GM19099 (cell line): ENCODE results near the gene OR5AU1.

ENCODE experiments used
- POLR2A ChIP-seq: IDR thresholded peaks from 3 replicates; pipeline ENCODE4 v1.6.1; 2011; ENCODE audit warnings: low read depth; ENCODE audit not compliant: insufficient read length; ENCODE audit errors: extremely low read depth

The OR5AU1 gene

DNA sequence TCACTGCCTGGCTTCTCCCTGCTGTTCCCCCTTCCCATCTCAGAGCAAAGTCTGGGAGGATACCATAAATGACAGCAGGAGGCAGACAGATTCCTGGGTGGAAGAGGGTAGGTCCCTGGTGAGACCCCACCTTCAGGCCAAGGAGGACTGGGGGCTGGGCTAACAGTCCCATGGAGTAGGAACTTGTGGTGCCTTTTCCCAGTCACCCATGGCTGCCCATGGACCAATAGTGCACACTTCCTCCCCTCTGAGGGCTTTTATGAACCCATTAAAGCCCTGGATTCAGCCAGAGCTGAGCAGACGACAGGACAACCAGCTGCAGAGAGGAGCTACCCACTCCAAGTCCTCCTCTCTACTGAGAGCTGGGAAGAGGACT is 36.6 kb upstream of the OR5AU1 start:
- TF ChIP-seq POLR2A = no peak

DNA sequence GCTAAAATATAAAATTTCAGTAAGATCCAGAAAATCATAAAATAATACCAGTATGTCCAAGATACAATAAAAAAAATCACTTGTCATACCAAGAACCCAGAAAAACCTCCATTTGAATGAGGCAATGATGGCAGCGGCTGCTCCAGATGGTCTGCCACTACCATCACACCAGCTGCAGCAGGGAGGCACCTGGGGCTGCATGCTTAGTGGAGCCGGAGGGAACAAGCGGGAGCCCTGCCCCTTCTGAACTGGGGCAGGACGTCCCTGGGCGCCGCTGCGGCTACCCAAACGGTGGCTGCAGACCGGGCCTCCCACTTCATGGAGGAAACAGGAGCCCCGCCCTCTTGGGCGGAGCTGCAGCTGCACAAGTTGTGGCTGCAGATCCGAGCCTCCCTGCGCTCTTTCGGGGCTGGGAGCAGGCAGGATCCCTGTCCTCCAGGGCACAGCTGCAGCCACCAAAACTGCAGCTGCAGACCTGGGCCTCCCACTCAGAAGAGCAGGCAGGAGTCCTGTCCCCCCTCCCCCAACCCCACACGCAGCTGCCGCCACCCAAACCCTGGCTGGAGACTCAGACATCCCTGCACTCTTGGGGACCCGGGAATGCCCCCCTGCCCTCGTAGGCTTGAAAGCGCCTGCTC is 36.1 kb upstream of the OR5AU1 start:
- no peak for TF ChIP-seq POLR2A

DNA sequence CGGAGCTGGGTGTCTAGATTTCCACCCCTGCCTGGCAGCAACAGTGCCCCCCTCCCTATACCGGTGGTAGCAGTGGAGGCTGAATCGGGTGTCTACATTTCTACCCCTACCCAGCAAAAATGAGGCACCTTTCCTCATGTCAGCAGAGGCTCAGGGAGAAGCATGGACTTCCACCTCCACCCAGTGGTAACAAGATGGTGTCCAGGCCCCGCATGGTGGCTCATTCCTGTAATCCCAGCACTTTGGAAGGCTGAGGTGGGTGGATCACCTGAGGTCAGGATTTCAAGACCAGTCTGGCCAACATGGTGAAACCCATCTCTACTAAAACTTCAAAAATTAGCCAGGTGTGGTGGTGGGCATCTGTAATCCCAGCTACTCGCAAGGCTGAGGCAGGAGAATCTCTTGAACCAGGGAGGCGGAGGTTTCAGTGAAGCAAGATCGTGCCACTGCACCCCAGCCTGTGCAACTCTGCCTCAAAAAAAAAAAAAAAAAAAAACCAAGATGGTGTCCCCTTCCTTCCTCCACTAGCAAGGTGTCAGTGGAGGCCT is 35.5 kb upstream of the OR5AU1 start:
- TF ChIP-seq POLR2A = no peak

DNA sequence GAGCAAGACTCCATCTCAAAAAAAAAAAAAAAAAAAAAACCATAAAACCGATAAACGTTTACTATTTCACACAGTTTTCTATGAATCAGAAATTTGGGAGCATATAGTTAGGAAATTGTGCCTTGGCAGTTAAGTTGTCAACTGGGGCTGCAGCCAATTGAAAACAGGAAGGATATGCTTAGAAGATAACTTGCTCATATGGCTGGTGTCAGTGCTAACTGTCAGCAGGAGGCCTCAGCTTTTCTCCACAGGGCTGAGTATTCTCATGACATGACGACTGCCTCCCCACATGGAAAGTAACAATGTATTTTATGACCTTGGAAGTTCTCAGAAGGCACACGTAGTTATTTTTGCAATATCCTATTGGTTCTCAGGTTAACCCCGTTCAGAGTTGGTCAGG is 29.6 kb upstream of the OR5AU1 start:
- no peak for TF ChIP-seq POLR2A

DNA sequence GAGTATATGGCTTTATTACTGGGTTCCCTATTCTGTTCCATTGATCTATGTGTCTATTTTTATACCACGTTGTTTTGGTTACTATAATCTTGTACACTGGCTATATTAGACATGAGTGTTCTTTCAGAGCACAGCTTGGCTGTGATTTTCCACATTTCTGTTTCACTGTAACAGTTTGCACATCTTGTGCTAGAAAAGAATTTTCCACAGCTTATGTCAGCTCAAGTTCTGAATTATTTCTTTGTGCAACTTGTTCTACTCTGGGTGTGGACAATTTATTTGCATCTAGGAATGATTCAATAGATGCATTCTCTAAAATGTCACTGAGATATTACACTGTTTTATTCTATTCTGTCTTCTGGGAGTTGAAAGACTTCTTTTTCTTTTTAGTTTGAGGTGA is 28.4 kb upstream of the OR5AU1 start:
- no peak for TF ChIP-seq POLR2A

DNA sequence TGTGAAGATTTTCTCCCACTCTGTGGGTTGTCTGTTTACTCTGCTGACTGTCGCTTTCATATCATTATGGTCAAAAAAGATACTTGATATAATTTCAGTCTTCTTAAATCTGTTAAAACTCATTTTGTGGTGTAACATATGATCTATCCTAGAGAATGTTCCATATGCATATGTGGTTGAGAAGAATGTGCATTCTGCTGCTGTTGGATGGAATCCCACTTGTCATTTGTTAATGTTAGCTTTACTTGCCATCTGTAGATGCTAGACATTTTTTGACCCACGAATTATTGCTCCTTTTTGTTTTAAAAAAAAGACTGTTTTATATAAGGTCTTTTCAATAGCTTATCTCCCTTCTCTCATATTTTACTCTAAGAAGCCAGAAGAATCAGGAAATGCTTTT is 26.3 kb upstream of the OR5AU1 start:
- TF ChIP-seq POLR2A = no peak

DNA sequence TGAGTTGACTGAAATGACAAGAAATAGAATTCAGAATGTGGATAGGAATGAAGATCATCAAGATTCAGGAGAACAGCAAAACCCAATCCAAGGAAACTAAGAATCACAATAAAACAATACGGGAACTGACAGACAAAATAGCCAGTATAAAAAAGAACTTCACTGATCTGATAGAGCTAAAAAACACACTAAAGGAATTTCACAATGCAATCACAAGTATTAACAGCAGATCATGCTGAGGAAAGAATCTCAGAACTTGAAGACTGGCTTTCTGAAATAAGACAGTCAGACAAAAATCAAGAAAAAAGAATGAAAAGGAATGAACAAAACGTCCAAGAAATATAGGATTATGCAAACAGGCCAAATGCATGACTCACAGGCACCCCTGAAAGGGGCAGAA is 15.3 kb upstream of the OR5AU1 start:
- TF ChIP-seq POLR2A = no peak

DNA sequence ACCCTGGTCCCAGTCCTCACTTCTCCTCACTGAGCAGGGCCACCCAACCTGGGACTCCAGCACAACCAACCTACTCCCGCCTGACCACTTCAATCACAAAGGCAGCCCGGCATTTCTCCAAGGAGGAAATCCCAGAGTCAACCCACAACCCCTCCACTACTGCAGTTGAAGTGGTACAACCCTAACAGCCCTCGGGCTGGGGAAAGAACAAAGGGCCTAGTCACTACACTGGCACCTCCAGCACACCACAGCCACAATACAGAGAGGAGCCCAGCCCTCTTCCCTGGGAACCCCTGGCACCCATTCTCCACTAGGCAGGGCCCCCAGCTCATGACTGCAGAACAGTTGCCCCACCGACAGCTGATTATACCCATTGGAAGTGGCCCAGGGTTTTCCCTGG is 13.7 kb upstream of the OR5AU1 start:
- TF ChIP-seq POLR2A = no peak

DNA sequence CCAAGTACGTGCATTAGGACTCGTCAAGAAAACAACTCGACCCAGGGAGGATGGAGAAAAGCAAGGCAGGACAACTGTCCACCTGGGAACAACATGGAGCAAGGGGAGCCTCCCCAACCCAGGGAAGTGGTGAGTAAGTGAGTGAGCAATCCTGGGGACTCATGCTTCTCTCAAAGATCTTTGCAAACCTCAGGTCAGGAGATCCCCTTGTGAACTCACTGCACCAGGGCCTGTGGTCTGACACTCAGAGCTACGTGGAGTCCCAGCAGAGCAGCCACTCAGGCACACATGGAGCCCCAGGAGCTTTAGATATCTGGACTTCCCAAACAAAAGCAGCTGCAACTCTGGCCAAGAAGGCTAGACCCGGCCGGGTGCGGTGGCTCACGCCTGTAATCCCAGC is 12.2 kb upstream of the OR5AU1 start:
- TF ChIP-seq POLR2A = no peak

DNA sequence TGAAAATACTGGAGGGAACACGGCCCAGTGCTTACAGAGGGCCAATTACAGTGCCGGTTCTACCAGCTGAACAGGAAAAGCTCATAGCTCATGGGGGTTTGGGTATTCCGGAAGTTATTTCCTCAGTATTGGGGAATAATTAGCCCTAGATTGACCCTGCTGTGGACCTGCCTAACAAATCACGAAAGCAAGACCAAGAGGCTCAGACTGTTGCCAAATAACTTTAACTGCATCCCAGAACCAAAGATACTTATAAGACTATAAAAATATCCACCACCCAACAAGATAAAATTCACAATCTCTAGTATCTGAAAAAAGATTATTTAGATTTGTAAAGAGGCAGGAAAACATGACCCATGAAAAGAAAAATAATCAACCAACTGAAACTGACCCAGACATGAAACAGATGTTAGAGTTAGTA is 8.0 kb upstream of the OR5AU1 start:
- no peak for TF ChIP-seq POLR2A

DNA sequence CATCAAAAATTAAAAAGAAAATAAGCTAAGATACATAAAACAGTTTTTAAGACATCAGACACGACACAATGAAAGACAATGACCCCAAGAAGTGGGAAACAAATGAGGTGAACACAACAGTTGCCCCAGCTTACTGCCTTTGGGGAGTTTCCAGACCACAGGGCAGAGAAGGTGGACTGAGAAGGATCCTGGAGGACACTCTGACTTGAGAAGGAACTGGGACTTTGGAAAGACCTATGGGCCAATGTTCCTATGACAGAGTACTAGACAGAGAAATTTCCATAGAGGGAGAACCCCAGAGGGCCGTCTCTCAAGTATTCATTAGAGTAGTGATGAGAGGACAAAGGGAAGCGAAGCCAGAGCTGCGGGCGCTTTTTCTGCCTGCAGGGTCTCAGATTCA is 6.2 kb upstream of the OR5AU1 start:
- TF ChIP-seq POLR2A = no peak

DNA sequence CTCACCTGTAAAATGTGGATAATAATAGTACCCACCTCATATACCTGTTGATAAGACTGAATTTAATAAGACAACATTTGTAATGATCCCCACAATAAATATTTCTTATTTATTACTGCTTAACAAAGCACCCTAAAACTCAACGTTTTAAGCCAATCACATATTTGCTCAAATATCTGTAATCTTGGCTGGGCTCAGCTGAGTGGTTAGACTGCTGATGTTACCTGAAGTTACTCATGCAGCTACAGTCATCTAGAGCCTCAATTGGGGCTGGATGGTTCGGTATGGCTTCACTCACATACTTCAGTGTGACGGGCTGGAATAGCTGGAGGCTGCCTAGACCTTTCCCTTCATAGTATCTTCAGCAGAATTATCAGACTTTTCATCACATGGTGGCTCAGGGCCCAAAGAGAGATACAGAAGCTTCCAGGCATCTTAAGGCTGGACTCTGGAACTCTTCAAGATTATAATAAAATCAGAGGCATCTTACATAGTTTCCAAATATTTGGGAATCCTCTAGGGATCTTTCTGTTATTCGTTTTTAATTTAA is 4.3 kb upstream of the OR5AU1 start:
- no peak for TF ChIP-seq POLR2A

DNA sequence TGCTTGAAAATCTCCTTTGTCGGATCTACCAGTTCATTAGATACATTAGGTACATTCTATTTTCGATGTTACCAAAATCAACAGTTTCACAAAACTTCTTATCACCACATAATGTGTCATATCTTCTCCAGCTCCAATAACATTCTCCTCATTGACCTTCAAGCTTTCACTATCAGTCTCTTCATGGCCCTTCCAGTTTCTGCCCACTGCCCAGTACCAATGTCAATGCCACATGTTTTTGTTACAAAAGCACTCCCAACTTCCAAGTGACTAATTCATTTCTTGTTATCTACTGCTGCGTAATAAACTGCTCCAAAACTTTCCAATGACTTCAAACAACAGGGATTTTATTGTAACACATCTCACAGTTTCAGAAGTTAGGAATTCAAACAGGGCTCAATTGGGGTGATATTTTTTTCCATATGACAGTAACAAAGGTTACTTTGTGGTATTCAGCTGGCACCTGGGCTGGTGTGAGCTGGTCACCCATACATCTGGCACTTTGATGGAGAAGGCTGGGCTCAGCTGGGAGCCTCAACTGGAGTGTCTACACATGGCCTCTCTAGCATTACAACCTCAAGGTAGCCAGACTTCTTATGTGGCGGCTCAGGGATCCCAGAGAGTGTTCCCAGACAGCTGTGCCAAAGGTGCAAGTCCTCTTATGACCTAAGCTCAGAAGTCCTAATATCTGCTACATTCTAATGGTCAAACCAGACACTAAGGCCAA is 6.1 kb downstream of the OR5AU1 start:
- TF ChIP-seq POLR2A = no peak

DNA sequence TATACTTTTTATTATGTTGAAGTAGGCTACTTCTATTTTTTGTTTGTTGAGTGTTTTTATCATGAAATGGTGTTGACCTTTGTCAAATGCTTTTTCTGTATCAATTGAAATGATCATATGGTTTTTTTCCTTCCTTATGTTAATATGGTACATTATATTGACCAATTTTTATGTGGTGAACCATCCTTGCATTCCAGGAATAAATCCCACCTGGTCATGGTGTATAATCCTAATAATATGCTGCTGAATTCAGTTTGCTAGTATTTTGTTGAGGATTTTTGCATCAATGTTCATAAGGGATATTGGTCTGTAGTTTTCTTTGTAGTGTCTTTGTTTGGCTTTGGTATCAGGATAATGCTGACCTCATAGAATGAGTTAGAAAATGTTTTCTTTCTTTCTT is 10.4 kb downstream of the OR5AU1 start:
- no peak for TF ChIP-seq POLR2A

DNA sequence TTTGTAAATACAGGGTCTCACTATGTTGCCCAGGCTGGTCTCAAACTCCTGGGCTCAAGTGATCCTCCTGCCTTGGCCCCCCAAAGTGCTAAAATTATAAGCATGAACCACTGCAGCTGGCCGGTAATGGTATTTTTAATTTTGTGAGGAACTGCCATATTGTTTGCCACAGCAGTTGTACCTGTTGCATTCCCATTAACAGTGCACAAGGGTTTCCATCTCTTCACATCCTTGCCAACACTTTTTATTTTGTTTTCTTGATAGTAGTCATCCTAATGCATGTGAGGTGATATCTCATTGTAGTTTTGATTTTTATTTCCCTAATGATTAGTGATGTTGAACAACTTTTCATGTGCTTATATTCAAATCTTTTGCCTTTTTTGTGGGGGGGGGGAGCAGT is 13.5 kb downstream of the OR5AU1 start:
- no peak for TF ChIP-seq POLR2A

DNA sequence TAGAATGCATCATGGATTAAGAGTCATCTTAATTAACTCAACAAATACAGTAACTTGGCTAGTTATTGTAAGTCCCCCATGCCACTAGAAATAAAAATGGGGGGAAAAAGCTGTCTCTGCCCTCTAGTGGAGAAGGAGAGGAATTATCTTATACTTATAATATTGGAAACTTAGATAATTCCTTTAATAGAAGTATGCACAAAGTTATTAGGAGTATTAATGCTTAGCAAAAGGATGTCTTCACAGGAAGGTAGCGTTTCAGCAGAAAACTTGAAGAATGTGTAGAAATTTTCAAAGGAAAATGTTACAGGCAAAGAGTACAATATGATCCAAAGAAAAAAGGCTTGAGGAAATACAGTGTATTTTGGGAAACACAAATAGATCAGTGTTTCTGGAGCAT is 19.8 kb downstream of the OR5AU1 start:
- no peak for TF ChIP-seq POLR2A
